HEK293 (cell line): Measurements from ENCODE around the gene SERF2.

Source experiments
- BCL11A ChIP-seq: fragments of 450-650 bp; formaldehyde crosslinking; IDR thresholded peaks from 2 replicates; pipeline ENCODE4 v1.5.1; 2016; ENCODE audit warnings: low read depth, missing biosample characterization, missing genetic modification characterization
- GLIS1 ChIP-seq: fragments of 450-650 bp; formaldehyde crosslinking; IDR thresholded peaks from 2 replicates; pipeline ENCODE4 v1.5.1; 2016; ENCODE audit warnings: missing biosample characterization, missing genetic modification characterization
- HIC1 ChIP-seq: fragments of 450-650 bp; formaldehyde crosslinking; IDR thresholded peaks from 2 replicates; pipeline ENCODE4 v1.5.1; 2016; ENCODE audit warnings: missing biosample characterization, missing genetic modification characterization
- HOXD13 ChIP-seq: sonication (generic); formaldehyde crosslinking; IDR thresholded peaks from 2 replicates; pipeline ENCODE4 v1.8.0; 2022; ENCODE audit warnings: missing genetic modification reagents, borderline replicate concordance
- IKZF3 ChIP-seq: fragments of 450-650 bp; IDR thresholded peaks from 2 replicates; pipeline ENCODE4 v1.5.0; 2018; ENCODE audit warnings: missing biosample characterization, mild to moderate bottlenecking, missing genetic modification characterization, moderate library complexity
- INSM2 ChIP-seq: fragments of 450-650 bp; formaldehyde crosslinking; IDR thresholded peaks from 2 replicates; pipeline ENCODE4 v1.5.1; 2016; ENCODE audit warnings: missing biosample characterization, missing genetic modification characterization
- TRIM28 ChIP-seq: IDR thresholded peaks from 2 replicates; pipeline ENCODE4 v1.6.1; 2011; ENCODE audit warnings: low read length, control low read depth, borderline replicate concordance
- WT1 ChIP-seq: fragments of 450-650 bp; formaldehyde crosslinking; IDR thresholded peaks from 2 replicates; pipeline ENCODE4 v1.5.1; 2016; ENCODE audit warnings: missing biosample characterization, missing genetic modification characterization
- YY2 ChIP-seq: fragments of 450-650 bp; formaldehyde crosslinking; IDR thresholded peaks from 2 replicates; pipeline ENCODE4 v1.5.1; 2016; ENCODE audit warnings: missing biosample characterization, missing genetic modification characterization
- ZBTB17 ChIP-seq: fragments of 450-650 bp; formaldehyde crosslinking; IDR thresholded peaks from 2 replicates; pipeline ENCODE4 v1.5.1; 2016; ENCODE audit warnings: missing biosample characterization, missing genetic modification characterization
- ZBTB20 ChIP-seq: fragments of 450-650 bp; formaldehyde crosslinking; IDR thresholded peaks from 2 replicates; pipeline ENCODE4 v1.5.1; 2016; ENCODE audit warnings: missing biosample characterization, missing genetic modification characterization
- ZFHX2 ChIP-seq: fragments of 450-650 bp; formaldehyde crosslinking; conservative IDR thresholded peaks from 2 replicates; pipeline ENCODE4 v1.5.1; 2016; ENCODE audit warnings: missing biosample characterization, missing genetic modification characterization
- ZFP41 ChIP-seq: fragments of 450-650 bp; formaldehyde crosslinking; IDR thresholded peaks from 2 replicates; pipeline ENCODE4 v1.5.1; 2016; ENCODE audit warnings: missing biosample characterization, missing genetic modification characterization, borderline replicate concordance
- ZNF155 ChIP-seq: fragments of 450-650 bp; formaldehyde crosslinking; IDR thresholded peaks from 2 replicates; pipeline ENCODE4 v1.5.1; 2016; ENCODE audit warnings: missing biosample characterization, missing genetic modification characterization
- ZNF157 ChIP-seq: fragments of 450-650 bp; formaldehyde crosslinking; IDR thresholded peaks from 2 replicates; pipeline ENCODE4 v1.5.1; 2016; ENCODE audit warnings: missing biosample characterization, missing genetic modification characterization
- ZNF184 ChIP-seq: fragments of 450-650 bp; IDR thresholded peaks from 2 replicates; pipeline ENCODE4 v1.5.1; 2018; ENCODE audit warnings: missing biosample characterization, mild to moderate bottlenecking, missing genetic modification characterization
- ZNF19 ChIP-seq: fragments of 450-650 bp; formaldehyde crosslinking; IDR thresholded peaks from 2 replicates; pipeline ENCODE4; 2016; ENCODE audit warnings: missing biosample characterization, missing genetic modification characterization, low read depth
- ZNF2 ChIP-seq: fragments of 450-650 bp; formaldehyde crosslinking; IDR thresholded peaks from 2 replicates; pipeline ENCODE4 v1.5.1; 2016; ENCODE audit warnings: missing biosample characterization, missing genetic modification characterization
- ZNF214 ChIP-seq: fragments of 450-650 bp; formaldehyde crosslinking; IDR thresholded peaks from 2 replicates; pipeline ENCODE4 v1.5.1; 2017; ENCODE audit warnings: missing biosample characterization, mild to moderate bottlenecking, missing genetic modification characterization, borderline replicate concordance
- ZNF274 ChIP-seq, 2 experiments: fragments of 200-500 bp in 1 of 2; fragments of 450-650 bp in 1 of 2; sonication (Bioruptor generic) in 1 of 2; formaldehyde crosslinking in 1 of 2; IDR thresholded peaks; 2 replicates each; pipeline versions ENCODE4 v1.5.1 to v1.6.1; 2014 to 2016; ENCODE audit warnings: borderline replicate concordance in 1 of 2, inconsistent platforms in 1 of 2, low read length in 1 of 2, missing biosample characterization in 1 of 2, missing genetic modification characterization in 1 of 2
- ZNF324 ChIP-seq: fragments of 450-650 bp; formaldehyde crosslinking; IDR thresholded peaks from 2 replicates; pipeline ENCODE4 v1.5.1; 2016; ENCODE audit warnings: missing biosample characterization, missing genetic modification characterization
- ZNF335 ChIP-seq: fragments of 450-650 bp; formaldehyde crosslinking; conservative IDR thresholded peaks from 2 replicates; pipeline ENCODE4 v1.5.1; 2016; ENCODE audit warnings: missing biosample characterization, missing genetic modification characterization
- ZNF350 ChIP-seq: fragments of 450-650 bp; formaldehyde crosslinking; IDR thresholded peaks from 2 replicates; pipeline ENCODE4 v1.5.0; 2017; ENCODE audit warnings: missing biosample characterization, mild to moderate bottlenecking, missing genetic modification characterization
- ZNF391 ChIP-seq: fragments of 450-650 bp; formaldehyde crosslinking; IDR thresholded peaks from 2 replicates; pipeline ENCODE4 v1.5.1; 2016; ENCODE audit warnings: low read depth, missing biosample characterization, missing genetic modification characterization, borderline replicate concordance
- ZNF449 ChIP-seq: fragments of 450-650 bp; formaldehyde crosslinking; IDR thresholded peaks from 2 replicates; pipeline ENCODE4 v1.5.1; 2017; ENCODE audit warnings: missing biosample characterization, mild to moderate bottlenecking, missing genetic modification characterization, moderate library complexity
- ZNF529 ChIP-seq: fragments of 450-650 bp; formaldehyde crosslinking; IDR thresholded peaks from 2 replicates; pipeline ENCODE4 v1.5.1; 2017; ENCODE audit warnings: missing genetic modification characterization, missing biosample characterization; ENCODE audit not compliant: insufficient replicate concordance
- ZNF530 ChIP-seq: fragments of 450-650 bp; formaldehyde crosslinking; IDR thresholded peaks from 2 replicates; pipeline ENCODE4 v1.5.1; 2016; ENCODE audit warnings: low read depth, missing biosample characterization, missing genetic modification characterization
- ZNF544 ChIP-seq: fragments of 450-650 bp; formaldehyde crosslinking; IDR thresholded peaks from 2 replicates; pipeline ENCODE4 v1.5.0; 2017; ENCODE audit warnings: missing biosample characterization, missing genetic modification characterization
- ZNF621 ChIP-seq: fragments of 450-650 bp; formaldehyde crosslinking; IDR thresholded peaks from 2 replicates; pipeline ENCODE4 v1.5.1; 2017; ENCODE audit warnings: missing biosample characterization, missing genetic modification characterization
- ZNF626 ChIP-seq: fragments of 450-650 bp; sonication (Bioruptor Pico); formaldehyde crosslinking; IDR thresholded peaks from 2 replicates; pipeline ENCODE4 v1.5.1; 2018; ENCODE audit warnings: missing biosample characterization, missing genetic modification characterization, inconsistent platforms
- ZNF704 ChIP-seq: fragments of 450-650 bp; formaldehyde crosslinking; IDR thresholded peaks from 2 replicates; pipeline ENCODE4 v1.5.1; 2016; ENCODE audit warnings: missing biosample characterization, missing genetic modification characterization
- ZNF837 ChIP-seq: fragments of 450-650 bp; formaldehyde crosslinking; IDR thresholded peaks from 2 replicates; pipeline ENCODE4 v1.5.1; 2016; ENCODE audit warnings: missing biosample characterization, missing genetic modification characterization
- ZSCAN18 ChIP-seq: fragments of 450-650 bp; formaldehyde crosslinking; IDR thresholded peaks from 2 replicates; pipeline ENCODE4 v1.5.1; 2016; ENCODE audit warnings: missing biosample characterization, missing genetic modification characterization
- ZSCAN23 ChIP-seq: fragments of 450-650 bp; formaldehyde crosslinking; IDR thresholded peaks from 2 replicates; pipeline ENCODE4 v1.5.1; 2016; ENCODE audit warnings: missing biosample characterization, missing genetic modification characterization
- ZSCAN30 ChIP-seq: fragments of 450-650 bp; IDR thresholded peaks from 2 replicates; pipeline ENCODE4 v1.5.1; 2018; ENCODE audit warnings: missing biosample characterization, mild to moderate bottlenecking, missing genetic modification characterization, moderate library complexity

SERF2 gene

GRCh38 chr15:43775411-43775965 lies 16.6 kb upstream of the SERF2 start (continued):
- TF ChIP-seq ZBTB20 (tag by site-specific recombination) (no peak), ZNF155 (tag by site-specific recombination) (no peak), HIC1 (no peak), ZNF335 (tag by site-specific recombination) (no peak), GLIS1 (tag by site-specific recombination) (no peak), ZNF324 (tag by site-specific recombination) (no peak), ZNF157 (tag by site-specific recombination) (no peak), BCL11A (no peak), ZFP41 (tag by site-specific recombination) (no peak), YY2 (no peak), IKZF3 (peak; percentile 67), ZNF529 (tag by site-specific recombination) (no peak), WT1 (tag by site-specific recombination) (peak; percentile 42), INSM2 (tag by site-specific recombination) (no peak), TRIM28 (no peak), ZNF704 (tag by site-specific recombination) (no peak), ZBTB17 (tag by site-specific recombination) (peak; percentile 61), HOXD13 (no peak), ZNF274 (IDR thresholded peaks at IDR 0.05; ENCODE audit: low read length) (no peak), ZNF274 (tag by site-specific recombination; IDR thresholded peaks at IDR 0.05; ENCODE audit: borderline replicate concordance) (no peak), ZNF449 (tag by site-specific recombination) (no peak), ZNF544 (tag by site-specific recombination) (no peak), ZNF391 (no peak), ZNF184 (tag by site-specific recombination) (no peak), ZSCAN23 (tag by site-specific recombination) (no peak), ZNF621 (no peak), ZNF2 (no peak), ZNF837 (tag by site-specific recombination) (no peak), ZNF350 (tag by site-specific recombination) (no peak), ZNF626 (tag by site-specific recombination) (no peak), ZNF19 (tag by site-specific recombination) (no peak), ZSCAN30 (tag by site-specific recombination) (no peak), ZNF530 (no peak), ZNF214 (tag by site-specific recombination) (no peak), ZSCAN18 (tag by site-specific recombination) (no peak), ZFHX2 (tag by site-specific recombination) (no peak)
